K562 (cell line): ENCODE measurements around the gene FCHO1. TPM values are rescaled to one million over a fixed set of nuclear protein-coding genes. Genes with fewer than 3 reads are reported as not detected.

Source experiments
- BRD9 ChIP-seq: fragments of 450-650 bp; IDR thresholded peaks from 2 replicates; pipeline ENCODE4 v1.6.1; 2018; ENCODE audit warnings: low read depth; ENCODE audit not compliant: partially characterized antibody
- CBFA2T3 ChIP-seq: fragments of 450-650 bp; IDR thresholded peaks from 2 replicates; pipeline ENCODE4 v1.6.1; 2017
- CSDE1 ChIP-seq, 2 experiments: fragments of 450-650 bp; IDR thresholded peaks; 2 replicates each; pipeline ENCODE4 v1.6.1; 2016; ENCODE audit warnings: mild to moderate bottlenecking in 1 of 2
- ELF4 ChIP-seq: fragments of 450-650 bp; formaldehyde crosslinking; IDR thresholded peaks from 2 replicates; pipeline ENCODE4 v1.4.0; 2022; ENCODE audit warnings: missing genetic modification characterization
- ESRRB ChIP-seq: fragments of 250-450 bp; sonication (Bioruptor Pico); IDR thresholded peaks from 2 replicates; pipeline ENCODE4 v1.5.0; 2020; ENCODE audit warnings: mild to moderate bottlenecking, moderate library complexity, borderline replicate concordance
- FOXA3 ChIP-seq, 2 experiments: fragments of 450-650 bp in 1 of 2; sonication (generic) in 1 of 2; formaldehyde crosslinking; IDR thresholded peaks in 1 of 2; conservative IDR thresholded peaks in 1 of 2; 2 replicates each; pipeline versions ENCODE4 v1.4.0 to v1.8.0; 2020 to 2022; ENCODE audit warnings: mild to moderate bottlenecking in 2 of 2, missing genetic modification reagents in 1 of 2
- ILK ChIP-seq: fragments of 450-650 bp; IDR thresholded peaks from 2 replicates; pipeline ENCODE4 v1.6.1; 2016; ENCODE audit warnings: missing genetic modification characterization, low read depth, mild to moderate bottlenecking, missing compliant biosample characterization, moderate library complexity, borderline replicate concordance
- KHSRP ChIP-seq: fragments of 450-650 bp; IDR thresholded peaks from 2 replicates; pipeline ENCODE4 v1.6.1; 2017
- LCOR ChIP-seq: sonication (generic); formaldehyde crosslinking; IDR thresholded peaks from 2 replicates; pipeline ENCODE4 v1.8.0; 2022; ENCODE audit warnings: mild to moderate bottlenecking, missing genetic modification reagents
- MTA1 ChIP-seq: fragments of 450-650 bp; IDR thresholded peaks from 2 replicates; pipeline ENCODE4 v1.6.1; 2017; ENCODE audit warnings: borderline replicate concordance
- MYBL2 ChIP-seq, 2 experiments: fragments of 450-650 bp in 1 of 2; sonication (generic) in 1 of 2; formaldehyde crosslinking in 1 of 2; IDR thresholded peaks; 2 replicates each; pipeline versions ENCODE4 v1.6.1 to v1.8.1; 2017 to 2022; ENCODE audit warnings: borderline replicate concordance in 1 of 2, inconsistent platforms in 1 of 2, low read depth in 1 of 2, mild to moderate bottlenecking in 1 of 2, missing genetic modification reagents in 1 of 2, moderate library complexity in 1 of 2
- RFX1 ChIP-seq: fragments of 450-650 bp; IDR thresholded peaks from 2 replicates; pipeline ENCODE4 v1.6.1; 2016; ENCODE audit warnings: mild to moderate bottlenecking, moderate library complexity
- SMARCE1 ChIP-seq: fragments of 450-650 bp; IDR thresholded peaks from 2 replicates; pipeline ENCODE4 v1.7.1; 2016; ENCODE audit warnings: mild to moderate bottlenecking
- SNRNP70 ChIP-seq: fragments of 200-400 bp; formaldehyde crosslinking; optimal IDR thresholded peaks from 2 replicates; pipeline ENCODE3; 2017; ENCODE audit warnings: low read depth, low read length
- TCF3 ChIP-seq: sonication (generic); formaldehyde crosslinking; IDR thresholded peaks from 2 replicates; pipeline ENCODE4 v1.4.0; 2020; ENCODE audit warnings: mild to moderate bottlenecking, missing genetic modification reagents
- TCFL5 ChIP-seq: fragments of 250-450 bp; sonication (Bioruptor Pico); conservative IDR thresholded peaks from 2 replicates; pipeline ENCODE4 v1.6.1; 2021; ENCODE audit warnings: mild to moderate bottlenecking, moderate library complexity, matching md5 sums
- XRCC3 ChIP-seq: fragments of 450-650 bp; IDR thresholded peaks from 2 replicates; pipeline ENCODE4 v1.6.1; 2017; ENCODE audit warnings: mild to moderate bottlenecking, moderate library complexity
- ZNF41 ChIP-seq: fragments of 250-450 bp; sonication (Bioruptor Pico); conservative IDR thresholded peaks from 2 replicates; pipeline ENCODE4 v1.4.0; 2020; ENCODE audit warnings: mild to moderate bottlenecking
- ZNF76 ChIP-seq: fragments of 250-450 bp; sonication (Bioruptor Pico); IDR thresholded peaks from 2 replicates; pipeline ENCODE4 v1.4.0; 2020; ENCODE audit warnings: mild to moderate bottlenecking, moderate library complexity, borderline replicate concordance
- ZSCAN29 ChIP-seq: fragments of 450-650 bp; IDR thresholded peaks from 2 replicates; pipeline ENCODE4 v1.6.1; 2017
- polyA plus RNA-seq, 8 experiments: library from polyadenylated mRNA; depleted of rRNA in 4 of 8; stranded (reverse) in 5 of 8; unstranded in 3 of 8; fragments of >200 nt; fragmentation: Nextera tagmentation in 2 of 8; fragmentation: Illumina TruSeq in 1 of 8; extraction: Ambion mirVana in 2 of 8; extraction: Trizol in 1 of 8; gene quantifications; 2 replicates each; pipeline versions ENCODE4 v1.2.1 to v1.2.3, GENCODE V29; 2011 to 2014; ENCODE audit warnings: inconsistent platforms in 1 of 8, missing spikeins in 1 of 8
- total RNA-seq, 7 experiments: library from RNA; depleted of rRNA in 6 of 7; stranded (reverse); fragments of >200 nt in 6 of 7; fragmentation: Illumina TruSeq in 2 of 7; extraction: Trizol in 2 of 7; gene quantifications; 2 replicates each; pipeline versions ENCODE4 v1.2.1 to v1.2.3, GENCODE V29; 2011 to 2021; ENCODE audit warnings: low replicate concordance in 1 of 7
- TF ChIP-seq, protein P1 (sequence below): sonication (generic); formaldehyde crosslinking; IDR thresholded peaks from 2 replicates; pipeline ENCODE4 v1.9.0; 2022; ENCODE audit warnings: mild to moderate bottlenecking, missing genetic modification reagents
- TF ChIP-seq, protein P2 (sequence below): sonication (generic); formaldehyde crosslinking; IDR thresholded peaks from 2 replicates; pipeline ENCODE4 v1.8.0; 2023; ENCODE audit warnings: mild to moderate bottlenecking, missing genetic modification reagents
- TF ChIP-seq, protein P3 (sequence below): fragments of 450-650 bp; formaldehyde crosslinking; IDR thresholded peaks from 2 replicates; pipeline ENCODE4 v1.4.0; 2022; ENCODE audit warnings: mild to moderate bottlenecking, moderate library complexity

Gene FCHO1
- total and polyA plus RNA-seq, 9 of the 15 experiments (the other 6 are each of a cell fraction or from before 2014, with no cell fraction given) = 0.21 to 58.9 (median 18.3) TPM

DNA sequence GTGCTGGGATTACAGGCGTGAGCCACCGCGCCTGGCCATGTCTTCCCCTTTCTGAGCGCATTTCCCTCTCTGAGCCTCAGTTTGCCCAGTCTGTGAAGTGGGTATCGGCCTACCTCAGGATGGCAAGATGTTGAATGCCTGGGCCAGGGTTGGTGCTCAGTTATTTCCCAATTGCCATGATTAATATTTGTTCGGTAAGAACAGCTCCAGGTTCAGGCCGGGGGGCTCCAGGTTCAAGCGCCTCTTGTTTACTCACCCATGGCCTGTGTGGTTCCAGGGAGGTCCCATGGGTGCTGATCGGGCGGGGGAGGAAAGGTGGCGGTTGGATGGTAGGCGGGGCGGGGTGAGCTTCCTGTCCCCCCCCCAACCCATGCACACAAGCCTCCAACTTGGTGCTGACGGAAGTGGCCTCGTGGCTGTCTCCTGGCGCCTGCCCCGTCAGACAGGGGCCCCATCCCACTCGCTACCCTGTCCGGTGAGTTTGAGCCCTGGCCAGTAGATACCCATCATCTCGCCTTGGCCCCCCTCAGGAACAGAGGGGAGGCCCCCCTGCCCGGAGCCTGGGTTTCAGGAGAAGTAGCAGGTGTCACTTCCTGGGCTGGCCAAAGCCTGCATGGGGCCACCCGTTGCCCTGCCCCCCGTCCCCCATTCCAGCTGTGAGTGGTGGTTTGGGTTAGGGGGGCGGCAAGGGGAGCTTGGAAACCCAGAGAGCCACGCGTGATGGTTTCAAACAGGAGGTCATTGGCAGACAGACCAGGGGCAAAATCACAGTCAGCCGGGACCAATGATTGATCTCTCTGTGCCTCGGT is at the start of gene FCHO1 (continued):
- peak; percentile 39; the same call in 1 of the 2 replicates for TF ChIP-seq MYBL2 (IDR thresholded peaks at IDR 0.05; ENCODE audit: low read depth)
- no peak for TF ChIP-seq MYBL2 (CRISPR knock-in tag; IDR thresholded peaks at IDR 0.05; ENCODE audit: borderline replicate concordance)
- no peak for TF ChIP-seq ILK (tag)
- TF ChIP-seq ESRRB (CRISPR knock-in tag) = no peak
- no peak for TF ChIP-seq ZSCAN29
- TF ChIP-seq, protein P1, sequence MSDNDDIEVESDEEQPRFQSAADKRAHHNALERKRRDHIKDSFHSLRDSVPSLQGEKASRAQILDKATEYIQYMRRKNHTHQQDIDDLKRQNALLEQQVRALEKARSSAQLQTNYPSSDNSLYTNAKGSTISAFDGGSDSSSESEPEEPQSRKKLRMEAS (CRISPR knock-in tag) = peak; percentile 80
- no peak for TF ChIP-seq CSDE1 (IDR thresholded peaks at IDR 0.05)
- no peak for TF ChIP-seq ZNF76 (CRISPR knock-in tag)
- peak; percentile 77 to 83; a peak in 3 of 4 replicates for TF ChIP-seq FOXA3 (CRISPR knock-in tag; conservative IDR thresholded peaks at IDR 0.05 in 1 of 2, IDR thresholded peaks at IDR 0.05 in 1 of 2)
- no peak for TF ChIP-seq KHSRP
- no peak for TF ChIP-seq RFX1
- TF ChIP-seq ELF4 (CRISPR knock-in tag) = no peak
- TF ChIP-seq SMARCE1 = peak; percentile 43; the same call in 1 of the 2 replicates
- no peak for TF ChIP-seq SNRNP70
- TF ChIP-seq XRCC3 = no peak
- TF ChIP-seq CBFA2T3 = no peak
- no peak for TF ChIP-seq ZNF41 (CRISPR knock-in tag)
- TF ChIP-seq BRD9 = peak; percentile 97
- TF ChIP-seq, protein P2, sequence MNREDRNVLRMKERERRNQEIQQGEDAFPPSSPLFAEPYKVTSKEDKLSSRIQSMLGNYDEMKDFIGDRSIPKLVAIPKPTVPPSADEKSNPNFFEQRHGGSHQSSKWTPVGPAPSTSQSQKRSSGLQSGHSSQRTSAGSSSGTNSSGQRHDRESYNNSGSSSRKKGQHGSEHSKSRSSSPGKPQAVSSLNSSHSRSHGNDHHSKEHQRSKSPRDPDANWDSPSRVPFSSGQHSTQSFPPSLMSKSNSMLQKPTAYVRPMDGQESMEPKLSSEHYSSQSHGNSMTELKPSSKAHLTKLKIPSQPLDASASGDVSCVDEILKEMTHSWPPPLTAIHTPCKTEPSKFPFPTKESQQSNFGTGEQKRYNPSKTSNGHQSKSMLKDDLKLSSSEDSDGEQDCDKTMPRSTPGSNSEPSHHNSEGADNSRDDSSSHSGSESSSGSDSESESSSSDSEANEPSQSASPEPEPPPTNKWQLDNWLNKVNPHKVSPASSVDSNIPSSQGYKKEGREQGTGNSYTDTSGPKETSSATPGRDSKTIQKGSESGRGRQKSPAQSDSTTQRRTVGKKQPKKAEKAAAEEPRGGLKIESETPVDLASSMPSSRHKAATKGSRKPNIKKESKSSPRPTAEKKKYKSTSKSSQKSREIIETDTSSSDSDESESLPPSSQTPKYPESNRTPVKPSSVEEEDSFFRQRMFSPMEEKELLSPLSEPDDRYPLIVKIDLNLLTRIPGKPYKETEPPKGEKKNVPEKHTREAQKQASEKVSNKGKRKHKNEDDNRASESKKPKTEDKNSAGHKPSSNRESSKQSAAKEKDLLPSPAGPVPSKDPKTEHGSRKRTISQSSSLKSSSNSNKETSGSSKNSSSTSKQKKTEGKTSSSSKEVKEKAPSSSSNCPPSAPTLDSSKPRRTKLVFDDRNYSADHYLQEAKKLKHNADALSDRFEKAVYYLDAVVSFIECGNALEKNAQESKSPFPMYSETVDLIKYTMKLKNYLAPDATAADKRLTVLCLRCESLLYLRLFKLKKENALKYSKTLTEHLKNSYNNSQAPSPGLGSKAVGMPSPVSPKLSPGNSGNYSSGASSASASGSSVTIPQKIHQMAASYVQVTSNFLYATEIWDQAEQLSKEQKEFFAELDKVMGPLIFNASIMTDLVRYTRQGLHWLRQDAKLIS (CRISPR knock-in tag) = 0 out of 2 replicates have a peak, but pooled peaks have one; percentile 41
- no peak for TF ChIP-seq TCF3
- no peak for TF ChIP-seq TCFL5
- TF ChIP-seq, protein P3, sequence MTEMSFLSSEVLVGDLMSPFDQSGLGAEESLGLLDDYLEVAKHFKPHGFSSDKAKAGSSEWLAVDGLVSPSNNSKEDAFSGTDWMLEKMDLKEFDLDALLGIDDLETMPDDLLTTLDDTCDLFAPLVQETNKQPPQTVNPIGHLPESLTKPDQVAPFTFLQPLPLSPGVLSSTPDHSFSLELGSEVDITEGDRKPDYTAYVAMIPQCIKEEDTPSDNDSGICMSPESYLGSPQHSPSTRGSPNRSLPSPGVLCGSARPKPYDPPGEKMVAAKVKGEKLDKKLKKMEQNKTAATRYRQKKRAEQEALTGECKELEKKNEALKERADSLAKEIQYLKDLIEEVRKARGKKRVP = no peak
- TF ChIP-seq LCOR (CRISPR knock-in tag) = no peak
- TF ChIP-seq MTA1 = 0 out of 2 replicates have a peak, but pooled peaks have one; percentile 67
